Uterine smooth muscle cell (primary cell): Measurements from ENCODE around the gene TECPR1. TPM values are rescaled to one million over a fixed set of nuclear protein-coding genes. Genes with fewer than 3 reads are reported as not detected.

ENCODE experiments used
- total RNA-seq: library from RNA; depleted of rRNA; stranded (reverse); fragments of >200 nt; gene quantifications from 2 replicates; pipeline ENCODE4 v1.2.3, GENCODE V29; 2014

TECPR1 gene, protein sequence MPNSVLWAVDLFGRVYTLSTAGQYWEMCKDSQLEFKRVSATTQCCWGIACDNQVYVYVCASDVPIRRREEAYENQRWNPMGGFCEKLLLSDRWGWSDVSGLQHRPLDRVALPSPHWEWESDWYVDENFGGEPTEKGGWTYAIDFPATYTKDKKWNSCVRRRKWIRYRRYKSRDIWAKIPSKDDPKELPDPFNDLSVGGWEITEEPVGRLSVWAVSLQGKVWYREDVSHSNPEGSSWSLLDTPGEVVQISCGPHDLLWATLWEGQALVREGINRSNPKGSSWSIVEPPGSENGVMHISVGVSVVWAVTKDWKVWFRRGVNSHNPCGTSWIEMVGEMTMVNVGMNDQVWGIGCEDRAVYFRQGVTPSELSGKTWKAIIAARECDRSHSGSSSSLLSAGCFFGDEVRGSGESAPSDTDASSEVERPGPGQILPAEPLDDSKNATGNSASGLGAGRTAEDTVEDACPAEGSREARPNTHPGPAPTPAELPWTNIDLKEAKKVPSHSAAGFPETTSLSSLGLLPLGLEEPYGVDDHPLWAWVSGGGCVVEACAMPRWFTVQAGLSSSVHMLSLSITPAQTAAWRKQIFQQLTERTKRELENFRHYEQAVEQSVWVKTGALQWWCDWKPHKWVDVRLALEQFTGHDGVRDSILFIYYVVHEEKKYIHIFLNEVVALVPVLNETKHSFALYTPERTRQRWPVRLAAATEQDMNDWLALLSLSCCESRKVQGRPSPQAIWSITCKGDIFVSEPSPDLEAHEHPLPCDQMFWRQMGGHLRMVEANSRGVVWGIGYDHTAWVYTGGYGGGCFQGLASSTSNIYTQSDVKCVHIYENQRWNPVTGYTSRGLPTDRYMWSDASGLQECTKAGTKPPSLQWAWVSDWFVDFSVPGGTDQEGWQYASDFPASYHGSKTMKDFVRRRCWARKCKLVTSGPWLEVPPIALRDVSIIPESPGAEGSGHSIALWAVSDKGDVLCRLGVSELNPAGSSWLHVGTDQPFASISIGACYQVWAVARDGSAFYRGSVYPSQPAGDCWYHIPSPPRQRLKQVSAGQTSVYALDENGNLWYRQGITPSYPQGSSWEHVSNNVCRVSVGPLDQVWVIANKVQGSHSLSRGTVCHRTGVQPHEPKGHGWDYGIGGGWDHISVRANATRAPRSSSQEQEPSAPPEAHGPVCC
- 26.6 and 29.1 TPM in 2 replicates for total RNA-seq

DNA sequence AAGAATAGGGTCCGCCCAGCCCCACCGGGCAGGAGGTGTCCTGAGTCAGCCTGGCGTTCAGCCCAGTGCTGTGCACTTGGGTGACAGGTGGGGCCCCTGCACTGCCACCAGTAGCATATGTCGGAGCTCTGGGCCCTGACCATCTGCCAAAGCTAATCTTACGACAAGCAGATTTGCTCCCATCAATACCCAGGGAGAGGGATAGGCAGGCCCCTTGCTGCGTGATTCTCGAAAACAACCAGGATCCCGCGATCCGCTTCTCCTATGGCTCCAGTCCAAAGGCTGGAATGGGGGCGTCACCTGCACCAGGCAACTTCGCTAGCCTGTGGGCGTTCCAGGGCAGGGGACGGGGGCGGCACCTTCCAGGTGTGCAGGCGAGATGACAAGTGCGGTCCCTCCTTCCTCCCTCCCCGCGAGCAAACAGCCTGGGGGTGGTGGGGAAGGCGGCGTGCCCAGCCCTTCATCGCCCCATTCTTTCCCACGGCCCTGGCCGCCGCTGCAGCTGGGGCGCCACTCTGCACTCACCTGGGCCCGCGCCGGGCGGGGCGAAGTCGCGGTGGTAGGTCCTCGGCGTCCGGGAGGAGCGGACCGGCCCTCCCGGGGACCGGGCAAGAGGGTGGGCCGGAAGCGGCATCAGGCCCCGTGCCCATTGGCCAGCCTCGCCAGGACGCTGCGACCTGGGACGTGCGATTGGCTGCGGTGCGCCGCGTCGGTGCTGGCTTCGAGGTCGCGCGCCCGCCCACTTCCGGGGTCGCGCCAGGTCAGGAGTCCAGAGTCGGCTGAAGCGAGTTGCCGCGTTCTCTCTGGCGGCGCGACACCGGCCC lies at the start of gene TECPR1:
TSS of gene TECPR1 (minus strand) at position 632 of the 824 bp plus-strand sequence. CDS start 6,086 bp downstream, outside the sequence.

GRCh38 chr7:98280791-98281756 lies 29.0 kb upstream of the TECPR1 start, which contains the start of gene BRI3:
TSS of gene BRI3 (plus strand) at chr7:98281686. CDS start at chr7:98281796, 110 bp downstream.

DNA sequence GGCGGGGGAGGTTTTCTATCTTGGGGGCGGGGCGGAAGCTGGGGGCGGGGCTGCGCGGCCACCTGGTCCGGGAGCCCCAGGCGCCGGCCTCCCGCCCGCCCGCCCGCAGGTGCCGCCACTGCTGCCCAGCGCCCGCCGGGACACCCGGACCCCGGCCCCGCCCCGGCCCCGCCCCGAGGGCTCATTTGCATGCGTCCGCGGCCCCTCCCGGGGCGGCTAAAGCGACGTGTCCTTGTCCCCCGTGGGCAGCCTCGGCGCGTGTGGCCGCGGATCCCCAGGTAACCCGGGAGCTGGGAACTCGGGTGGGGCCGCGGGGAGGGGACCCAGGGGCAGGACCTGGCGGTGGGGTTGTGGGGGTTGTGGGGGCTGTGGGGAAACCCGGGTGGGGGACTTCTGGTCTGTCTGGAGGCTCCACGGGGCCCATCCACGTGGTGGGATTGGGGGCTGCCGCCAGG lies 40.8 kb downstream of the TECPR1 start, which contains the start of gene BHLHA15:
TSS of gene BHLHA15 (plus strand) at position 219 of the 455 bp plus-strand sequence. CDS start 871 bp downstream, outside the sequence.

Other genes with a start within 250 kb of the TECPR1 start
- gene LMTK2, start 145.4 kb downstream of the TECPR1 start, total RNA-seq: 8.3 and 10.2 TPM in 2 replicates
- gene BHLHA15, start 40.8 kb downstream of the TECPR1 start, total RNA-seq: 1.3 and 2.2 TPM in 2 replicates
- 37.7 and 57.4 TPM in 2 replicates for gene BRI3, start 29.5 kb upstream of the TECPR1 start, total RNA-seq
- 1.1 and 1.7 TPM in 2 replicates for gene BAIAP2L1, start 148.9 kb upstream of the TECPR1 start, total RNA-seq